Measurements from ENCODE around the gene OR13D1.

DNA sequence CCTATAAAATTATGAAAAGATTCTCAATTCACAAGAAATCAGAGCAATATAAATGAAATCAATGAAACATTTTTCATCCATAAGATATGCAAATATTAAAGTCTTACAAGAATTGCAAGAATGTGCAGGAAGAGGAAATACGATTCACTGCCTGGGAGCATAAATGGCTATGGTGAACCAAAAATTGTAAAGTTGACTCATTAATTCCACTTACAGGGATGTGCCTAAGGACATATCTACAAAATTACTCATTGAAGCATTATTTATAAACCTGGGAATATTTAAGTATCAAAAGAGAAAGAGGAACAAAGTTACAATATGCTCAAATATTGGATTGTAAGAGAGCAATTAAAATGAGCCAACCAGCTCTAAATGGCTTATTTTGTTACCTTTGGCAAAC, 46.3 kb downstream of the OR13D1 start:
- no peak for TF ChIP-seq CTCF (IDR thresholded peaks at IDR 0.05)
- no peak for TF ChIP-seq POLR2A (IDR thresholded peaks at IDR 0.05)
- no peak for TF ChIP-seq EP300 (IDR thresholded peaks at IDR 0.05)
- no peak for TF ChIP-seq POLR2AphosphoS5 (IDR thresholded peaks at IDR 0.05)
